ENCODE measurements around the gene TLCD2.
"Not testable (repeated sequence)": the region's sequence is repeated elsewhere in the genome, so short reads cannot be mapped to it uniquely, and the experiment has no call there.

TLCD2 gene

DNA sequence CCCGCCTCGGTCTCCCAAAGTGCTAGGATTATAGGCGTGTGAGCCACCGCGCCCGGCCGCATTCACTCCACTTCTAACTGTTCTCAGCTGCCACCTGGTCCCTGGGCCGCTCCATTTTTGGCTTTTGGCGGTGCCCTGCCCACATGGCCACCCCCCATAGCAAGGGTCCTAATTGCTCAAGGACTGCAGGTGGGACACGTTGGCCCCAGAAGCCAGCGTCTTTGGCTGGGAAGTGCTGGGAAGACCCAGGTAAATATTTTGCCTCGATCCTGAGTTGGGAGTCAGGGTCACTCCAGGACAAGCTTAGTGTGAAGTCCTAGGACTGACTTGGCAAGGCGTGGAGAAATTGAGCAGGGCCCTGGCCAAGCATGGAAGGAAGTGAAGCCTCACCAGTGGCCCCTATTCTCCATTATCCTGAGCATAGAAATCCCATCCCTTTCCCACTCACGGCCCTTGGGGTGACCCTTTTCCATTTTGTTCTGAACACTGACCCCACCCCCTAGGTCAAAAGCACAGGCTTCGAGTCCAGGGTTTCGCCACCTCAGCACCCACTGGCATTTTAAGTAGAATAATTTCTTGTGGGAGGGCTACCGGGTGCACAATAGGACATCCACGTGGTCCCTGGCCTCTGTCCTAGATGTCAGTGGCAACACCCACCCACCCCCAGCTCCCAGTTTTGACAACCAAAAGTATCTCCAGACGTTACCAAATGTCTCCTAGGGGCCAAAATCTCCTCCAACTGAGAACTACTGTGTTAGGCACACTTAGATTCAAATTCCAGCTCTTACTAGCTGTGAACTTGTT, 8.4 kb upstream of the TLCD2 start:
- no peak for DNase-seq (ENCODE audit: low read depth in 2 of 2)

- peak; percentile 62 to 64 for DNase-seq (ENCODE audit: low read depth in 2 of 2)
Measured at GRCh38 chr17:1716912-1717695, 6.9 kb upstream of the TLCD2 start.

DNA sequence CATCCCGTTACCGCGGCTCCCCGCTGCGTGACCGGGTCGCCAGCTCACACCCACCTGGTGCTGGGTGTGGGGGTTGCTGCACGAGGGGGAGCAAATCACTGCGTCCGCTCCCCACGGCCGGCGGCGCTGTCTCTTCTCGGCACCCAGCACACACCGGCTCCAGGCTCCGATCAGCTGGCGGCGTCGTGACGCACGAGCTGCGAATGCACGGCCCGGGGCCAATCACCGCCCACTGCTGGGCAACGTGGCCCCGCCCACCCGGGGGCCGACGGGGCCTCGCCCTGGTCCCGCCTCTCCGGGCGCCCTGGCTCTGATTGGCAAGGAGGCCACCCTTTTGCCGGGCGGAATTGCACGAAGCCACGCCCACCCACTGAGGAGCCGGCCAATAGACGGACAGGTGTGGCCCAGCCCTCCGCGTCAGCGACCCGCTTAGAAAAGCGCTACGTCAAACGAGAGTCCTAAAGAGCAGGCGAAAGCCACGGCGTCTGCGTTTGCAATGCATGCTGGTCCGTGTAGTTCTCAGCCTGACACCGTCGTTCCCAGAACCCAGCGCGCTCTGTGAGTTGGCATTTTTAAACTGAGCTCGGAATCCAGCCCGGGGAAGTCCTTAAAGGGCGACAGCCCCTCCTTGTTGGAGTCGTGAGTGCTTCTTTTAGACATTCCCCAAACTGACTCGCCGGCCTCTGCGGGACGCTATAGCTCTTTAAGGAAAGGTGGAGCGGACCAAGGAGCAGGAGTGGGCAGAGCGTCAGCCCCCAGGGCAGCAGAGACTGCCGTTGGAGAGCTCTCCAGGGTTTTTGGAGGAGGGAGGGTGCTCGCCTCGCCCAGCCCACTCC, 6.1 kb upstream of the TLCD2 start:
- peak; percentile 99 to 100 for DNase-seq (ENCODE audit: low read depth in 2 of 2)

GRCh38 chr17:1715803-1716075, 5.6 kb upstream of the TLCD2 start:
- DNase-seq (ENCODE audit: low read depth in 2 of 2): no peak

DNA sequence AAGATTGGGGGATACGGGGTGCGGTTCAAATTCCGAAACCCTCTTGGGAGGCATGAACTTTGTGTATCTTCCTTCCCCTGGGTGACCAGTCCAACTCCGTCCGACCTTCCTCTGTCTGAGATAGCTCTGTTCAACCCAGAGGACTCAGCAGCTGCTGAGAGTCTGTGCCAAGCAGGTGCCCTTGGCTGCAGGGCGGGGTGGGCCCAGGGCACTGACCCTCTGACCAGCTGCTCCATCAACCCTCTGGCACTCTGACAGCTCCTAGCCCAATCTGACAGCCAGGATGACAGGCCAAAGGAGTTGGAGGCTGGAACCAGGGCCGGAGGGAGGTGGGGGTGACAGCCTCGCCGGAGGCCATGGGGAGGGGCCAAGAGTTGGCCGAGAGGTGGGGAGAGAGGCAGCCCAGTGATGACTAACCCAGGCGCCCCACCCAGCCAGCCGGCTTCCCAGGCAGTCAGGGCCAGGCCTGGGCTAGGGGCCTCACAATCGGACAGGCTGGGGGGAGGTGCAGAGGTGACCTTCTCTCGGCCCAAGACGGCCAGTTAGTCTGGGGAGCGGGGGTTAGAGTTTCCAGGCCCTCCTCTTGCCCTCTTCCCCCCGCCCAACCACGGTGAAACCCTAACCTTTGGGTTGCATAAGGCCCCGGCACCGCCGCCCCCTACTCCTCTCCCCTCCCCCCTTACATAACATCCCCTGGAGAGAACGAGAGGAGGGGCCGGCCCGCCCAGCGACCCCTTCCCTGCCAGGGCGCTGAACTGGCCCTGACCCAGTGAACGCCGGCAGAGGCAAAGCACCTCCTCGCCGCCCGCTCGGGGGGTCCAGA, 5.0 kb upstream of the TLCD2 start:
- DNase-seq (ENCODE audit: low read depth in 2 of 2): no peak

- no peak for DNase-seq (ENCODE audit: low read depth in 2 of 2)
Measured at GRCh38 chr17:1714427-1714979, 4.3 kb upstream of the TLCD2 start.

GRCh38 chr17:1713878-1714426, 3.8 kb upstream of the TLCD2 start:
- DNase-seq (ENCODE audit: low read depth in 2 of 2): no peak

GRCh38 chr17:1713160-1713877, 3.1 kb upstream of the TLCD2 start:
- no peak for DNase-seq (ENCODE audit: low read depth in 2 of 2)

- DNase-seq (ENCODE audit: low read depth in 2 of 2): no peak
Measured at GRCh38 chr17:1712271-1712670, 2.1 kb upstream of the TLCD2 start.

DNA sequence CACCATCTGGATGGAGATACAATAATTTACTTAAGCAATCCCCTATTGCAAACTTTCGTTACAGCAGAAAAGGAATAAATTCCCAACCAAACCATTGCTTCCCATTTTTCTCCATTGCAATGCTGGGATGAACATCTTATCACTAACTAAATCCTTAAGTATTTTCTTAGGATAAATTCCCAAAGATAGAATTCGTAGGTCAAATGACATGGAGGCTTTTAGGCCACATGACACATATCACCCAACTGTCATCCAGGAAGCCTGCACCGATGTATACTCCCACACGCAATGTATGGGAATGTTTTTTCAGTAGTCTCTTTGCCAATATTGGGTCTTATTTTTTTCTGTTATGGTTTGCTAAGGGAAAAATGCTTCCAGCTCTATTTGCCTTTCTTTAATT, 1.6 kb upstream of the TLCD2 start:
- DNase-seq (ENCODE audit: low read depth in 2 of 2): no peak

GRCh38 chr17:1710807-1711553, 803 bp upstream of the TLCD2 start:
- DNase-seq (ENCODE audit: low read depth in 2 of 2): no peak

GRCh38 chr17:1709403-1709951, 700 bp downstream of the TLCD2 start:
- DNase-seq (ENCODE audit: low read depth in 2 of 2): no peak

DNA sequence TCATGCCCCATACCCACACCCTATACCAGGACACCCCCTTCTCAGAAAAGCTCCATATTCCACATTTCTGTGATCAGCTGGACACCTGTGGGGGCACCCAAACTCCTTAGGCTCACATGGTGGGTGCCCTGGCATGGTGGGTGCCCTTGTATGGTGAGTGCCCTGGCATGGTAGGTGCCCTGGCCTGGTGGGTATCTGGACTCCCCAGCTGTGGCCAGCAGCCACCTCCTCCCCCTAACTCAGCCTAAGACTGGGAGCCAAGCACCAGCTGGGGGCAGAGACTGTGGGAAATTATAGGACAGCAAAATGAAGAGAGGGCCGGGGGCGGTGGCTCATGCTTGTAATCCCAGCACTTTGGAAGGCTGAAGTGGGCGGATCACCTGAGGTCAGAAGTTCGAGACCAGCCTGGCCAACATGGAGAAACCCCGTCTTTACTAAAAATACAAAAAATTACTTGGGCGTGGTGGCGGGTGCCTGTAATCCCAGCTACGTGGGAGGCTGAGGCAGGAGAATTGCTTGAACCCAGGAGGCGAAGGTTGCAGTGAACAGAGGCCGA, 1.3 kb downstream of the TLCD2 start:
- not testable (repeated sequence) for DNase-seq (ENCODE audit: low read depth in 2 of 2)

DNA sequence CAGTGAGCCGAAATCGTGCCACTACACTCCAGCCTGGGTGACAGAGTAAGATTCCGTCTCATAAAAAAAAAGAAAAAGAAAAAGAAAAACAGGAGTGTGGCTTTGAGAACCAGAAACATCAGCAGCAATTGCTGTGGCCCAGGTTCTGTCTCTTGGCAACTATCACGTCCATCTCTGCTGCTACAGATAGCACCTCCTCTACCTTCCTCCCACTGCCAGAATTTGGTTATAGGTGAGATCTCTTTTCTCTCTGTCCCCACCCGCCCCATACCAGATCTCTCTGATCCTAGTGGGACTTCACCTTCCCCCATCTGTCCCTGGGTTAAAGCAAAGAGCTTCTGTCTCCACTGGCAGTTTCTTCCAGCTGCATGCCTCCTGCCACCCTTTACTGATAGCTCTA, 3.1 kb downstream of the TLCD2 start:
- DNase-seq (ENCODE audit: low read depth in 2 of 2): no peak

- DNase-seq (ENCODE audit: low read depth in 2 of 2): no peak
Measured at GRCh38 chr17:1705004-1705403, 5.2 kb downstream of the TLCD2 start.

DNA sequence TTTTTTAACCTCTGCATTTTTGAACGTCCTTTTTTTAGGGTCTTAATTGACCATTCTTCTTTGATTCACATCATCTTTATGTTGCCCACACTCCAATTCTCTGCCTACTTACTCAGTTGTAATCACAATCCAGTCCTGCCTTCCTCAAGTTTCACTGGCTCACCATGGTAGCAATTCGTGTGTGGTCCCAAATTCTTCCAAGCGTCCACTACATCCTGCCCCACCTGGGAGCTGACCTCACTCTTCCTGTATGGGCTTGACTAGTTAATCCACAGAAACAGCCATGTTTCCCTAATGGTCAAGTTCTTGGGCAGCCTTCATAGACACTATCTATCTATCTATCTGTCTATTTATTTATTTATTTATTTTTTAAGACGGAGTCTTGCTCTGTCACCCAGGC, 7.1 kb downstream of the TLCD2 start:
- no peak for DNase-seq (ENCODE audit: low read depth in 2 of 2)

- DNase-seq (ENCODE audit: low read depth in 2 of 2): not testable (repeated sequence)
Measured at GRCh38 chr17:1699891-1700290, 10.3 kb downstream of the TLCD2 start.

DNA sequence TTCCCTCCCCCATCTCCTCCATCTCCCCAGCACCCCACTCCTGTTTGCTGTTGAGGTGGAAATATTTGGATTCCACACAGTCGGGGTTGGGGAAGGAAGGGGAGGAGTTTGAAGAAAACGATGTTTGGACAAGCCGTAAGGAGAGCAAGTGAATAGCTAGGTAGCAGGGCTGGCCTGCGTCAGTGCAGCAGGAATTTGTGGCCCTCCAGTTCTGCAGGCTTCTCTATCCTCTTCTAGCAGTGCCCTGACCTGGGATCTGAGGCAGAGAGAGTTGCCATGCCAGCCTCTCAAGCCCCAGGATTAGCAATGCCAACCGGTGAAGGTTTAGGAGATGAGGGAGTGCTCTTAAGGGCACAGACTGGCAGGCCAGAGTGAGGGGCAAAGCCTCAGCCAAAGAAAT, 12.5 kb downstream of the TLCD2 start:
- no peak for DNase-seq (ENCODE audit: low read depth in 2 of 2)

DNA sequence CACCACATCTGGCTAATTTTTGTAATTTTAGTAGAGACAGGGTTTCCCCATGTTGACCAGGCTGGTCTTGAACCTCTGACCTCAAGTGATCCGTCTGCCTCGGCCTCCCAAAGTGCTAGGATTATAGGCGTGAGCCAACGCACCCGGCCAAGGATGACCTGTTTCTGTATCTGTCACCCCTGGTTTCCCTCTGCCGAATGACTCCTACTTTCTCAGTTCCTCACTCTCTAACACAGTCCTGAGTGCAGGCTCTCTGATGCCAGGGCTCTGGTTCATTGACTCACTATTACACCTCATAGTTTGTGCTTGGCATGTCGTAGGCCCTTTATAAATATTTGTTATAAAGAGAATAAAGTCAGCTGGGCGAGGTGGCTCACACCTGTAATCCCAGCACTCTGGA, 14.8 kb downstream of the TLCD2 start:
- DNase-seq (ENCODE audit: low read depth in 2 of 2): no peak
